Measurements from ENCODE around the gene MYO7B. TPM values are rescaled to one million over a fixed set of nuclear protein-coding genes. Genes with fewer than 3 reads are reported as not detected.

Gene MYO7B
- total RNA-seq, 1 donor from 2014 or later: 0.44 TPM

- no peaks in the 10 kb centered on the region for H3K9me3 ChIP-seq (replicated peaks)
- DNase-seq: no peak
- H3K4me3 ChIP-seq: no peak overlapping the region
- H3K36me3 ChIP-seq: no peaks in the 10 kb centered on the region
- H3K27ac ChIP-seq (replicated peaks): no peak overlapping the region
- intact Hi-C loops (cut with micrococcal nuclease): no loop called here
- peaks cover 5% of the 10 kb centered on the region for H3K4me1 ChIP-seq
- TF ChIP-seq, protein P1, sequence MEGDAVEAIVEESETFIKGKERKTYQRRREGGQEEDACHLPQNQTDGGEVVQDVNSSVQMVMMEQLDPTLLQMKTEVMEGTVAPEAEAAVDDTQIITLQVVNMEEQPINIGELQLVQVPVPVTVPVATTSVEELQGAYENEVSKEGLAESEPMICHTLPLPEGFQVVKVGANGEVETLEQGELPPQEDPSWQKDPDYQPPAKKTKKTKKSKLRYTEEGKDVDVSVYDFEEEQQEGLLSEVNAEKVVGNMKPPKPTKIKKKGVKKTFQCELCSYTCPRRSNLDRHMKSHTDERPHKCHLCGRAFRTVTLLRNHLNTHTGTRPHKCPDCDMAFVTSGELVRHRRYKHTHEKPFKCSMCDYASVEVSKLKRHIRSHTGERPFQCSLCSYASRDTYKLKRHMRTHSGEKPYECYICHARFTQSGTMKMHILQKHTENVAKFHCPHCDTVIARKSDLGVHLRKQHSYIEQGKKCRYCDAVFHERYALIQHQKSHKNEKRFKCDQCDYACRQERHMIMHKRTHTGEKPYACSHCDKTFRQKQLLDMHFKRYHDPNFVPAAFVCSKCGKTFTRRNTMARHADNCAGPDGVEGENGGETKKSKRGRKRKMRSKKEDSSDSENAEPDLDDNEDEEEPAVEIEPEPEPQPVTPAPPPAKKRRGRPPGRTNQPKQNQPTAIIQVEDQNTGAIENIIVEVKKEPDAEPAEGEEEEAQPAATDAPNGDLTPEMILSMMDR (IDR thresholded peaks at IDR 0.05; ENCODE audit: borderline replicate concordance): no peak
- no peaks in the 10 kb centered on the region for H3K27me3 ChIP-seq (ENCODE audit: low read depth)
Observed at GRCh38 chr2:127586746-127587295, 51.3 kb downstream of the MYO7B start.

GRCh38 chr2:127588241-127588640, 52.8 kb downstream of the MYO7B start:
- DNase-seq: no peak
- H3K4me1 ChIP-seq: peaks cover 5% of the 10 kb centered on the region
- no peaks in the 10 kb centered on the region for H3K36me3 ChIP-seq
- no peak overlapping the region for H3K4me3 ChIP-seq
- H3K27ac ChIP-seq (replicated peaks): no peak overlapping the region
- TF ChIP-seq, protein P1 (IDR thresholded peaks at IDR 0.05; ENCODE audit: borderline replicate concordance): no peak
- H3K27me3 ChIP-seq (ENCODE audit: low read depth): no peaks in the 10 kb centered on the region
- no peaks in the 10 kb centered on the region for H3K9me3 ChIP-seq (replicated peaks)
- intact Hi-C loops (cut with micrococcal nuclease): no loop called here

DNA sequence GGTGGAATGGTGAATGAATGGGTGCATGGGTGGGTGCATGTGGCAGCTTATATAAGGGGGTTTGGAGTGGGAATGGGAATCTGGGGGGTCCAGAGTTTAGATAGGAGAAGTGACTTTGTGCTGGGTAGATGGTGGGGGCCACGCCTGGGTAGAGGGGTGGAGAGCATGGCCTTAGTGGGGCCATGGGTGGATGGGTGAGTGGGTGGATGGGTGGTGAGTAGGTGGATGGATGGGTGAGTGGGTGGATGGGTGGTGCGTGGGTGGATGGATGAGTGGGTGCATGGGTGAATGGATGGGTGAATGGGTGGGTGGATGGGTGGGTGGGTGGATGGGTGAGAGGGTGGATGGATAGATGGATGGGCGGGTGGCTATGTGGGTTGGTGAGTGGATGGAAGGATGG, 53.9 kb downstream of the MYO7B start:
- Histone ChIP-seq H3K4me3 (no peak overlapping the region), H3K27ac (replicated peaks) (no peak overlapping the region), H3K9me3 (replicated peaks) (no peaks in the 10 kb centered on the region), H3K27me3 (ENCODE audit: low read depth) (no peaks in the 10 kb centered on the region), H3K4me1 (peaks cover 5% of the 10 kb centered on the region), H3K36me3 (no peaks in the 10 kb centered on the region)
- intact Hi-C loops (cut with micrococcal nuclease): no loop called here
- DNase-seq: no peak
- TF ChIP-seq, protein P1 (IDR thresholded peaks at IDR 0.05; ENCODE audit: borderline replicate concordance): no peak

GRCh38 chr2:127589841-127590240, 54.4 kb downstream of the MYO7B start:
- Histone ChIP-seq H3K27me3 (ENCODE audit: low read depth) (no peaks in the 10 kb centered on the region), H3K4me1 (peaks cover 5% of the 10 kb centered on the region), H3K4me3 (no peak overlapping the region), H3K9me3 (replicated peaks) (no peaks in the 10 kb centered on the region), H3K27ac (replicated peaks) (no peak overlapping the region), H3K36me3 (no peaks in the 10 kb centered on the region)
- TF ChIP-seq, protein P1 (IDR thresholded peaks at IDR 0.05; ENCODE audit: borderline replicate concordance): no peak
- DNase-seq: no peak
- intact Hi-C loops (cut with micrococcal nuclease): no loop called here

GRCh38 chr2:127590386-127591190, 55.1 kb downstream of the MYO7B start:
- Histone ChIP-seq H3K27ac (replicated peaks) (no peak overlapping the region), H3K27me3 (ENCODE audit: low read depth) (no peaks in the 10 kb centered on the region), H3K36me3 (no peaks in the 10 kb centered on the region), H3K4me3 (no peak overlapping the region), H3K9me3 (replicated peaks) (no peaks in the 10 kb centered on the region), H3K4me1 (peaks cover 5% of the 10 kb centered on the region)
- no peak for DNase-seq
- TF ChIP-seq, protein P1 (IDR thresholded peaks at IDR 0.05; ENCODE audit: borderline replicate concordance): no peak
- intact Hi-C loops (cut with micrococcal nuclease): no loop called here
